Left renal pelvis (tissue), 4 donors: ENCODE measurements around the gene NR1H4. TPM values are rescaled to one million over a fixed set of nuclear protein-coding genes. Genes with fewer than 3 reads are reported as not detected.
"Not testable (repeated sequence)": the region's sequence is repeated elsewhere in the genome, so short reads cannot be mapped to it uniquely, and the experiment has no call there.

ENCODE experiments used
- DNase-seq, 4 donors: peaks; one replicate each; pipeline ENCODE4 v3.0.0-alpha.2; 2013; ENCODE audit warnings: low read depth in 4 of 4, low spot score in 3 of 4
- polyA plus RNA-seq, 4 donors: library from polyadenylated mRNA; unstranded; fragments of 120-200 nt; gene quantifications; one replicate each; pipeline ENCODE4 v1.2.1, GENCODE V29; 2013; ENCODE audit not compliant: insufficient read length in 4 of 4

The NR1H4 gene
- polyA plus RNA-seq: 10 to 100 TPM in 3 of 4 donors, under 1 TPM in 1; 0.82 to 16.5 (median 12.7) TPM

DNA sequence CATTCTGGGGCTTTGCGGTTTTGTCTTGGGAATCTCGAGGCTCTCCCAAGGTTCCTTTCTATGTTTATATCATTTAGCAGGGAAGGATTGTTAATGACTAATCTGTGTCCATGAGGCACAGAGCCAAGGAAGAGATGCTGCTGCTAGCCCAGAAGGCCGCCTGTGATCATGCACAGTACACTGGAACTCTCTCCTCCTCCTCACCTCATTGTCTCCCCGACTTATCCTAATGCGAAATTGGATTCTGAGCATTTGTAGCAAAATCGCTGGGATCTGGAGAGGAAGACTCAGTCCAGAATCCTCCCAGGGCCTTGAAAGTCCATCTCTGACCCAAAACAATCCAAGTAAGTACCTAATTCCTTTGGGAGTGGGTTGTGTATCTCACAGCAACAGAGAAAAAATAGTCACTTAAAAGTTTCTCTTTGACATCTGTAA lies at the start of gene NR1H4:
Gene NR1H4 (plus strand): TSS at position 151 of the 435 bp plus-strand sequence. CDS start 19,458 bp downstream, outside the sequence.
- no peak for DNase-seq

DNA sequence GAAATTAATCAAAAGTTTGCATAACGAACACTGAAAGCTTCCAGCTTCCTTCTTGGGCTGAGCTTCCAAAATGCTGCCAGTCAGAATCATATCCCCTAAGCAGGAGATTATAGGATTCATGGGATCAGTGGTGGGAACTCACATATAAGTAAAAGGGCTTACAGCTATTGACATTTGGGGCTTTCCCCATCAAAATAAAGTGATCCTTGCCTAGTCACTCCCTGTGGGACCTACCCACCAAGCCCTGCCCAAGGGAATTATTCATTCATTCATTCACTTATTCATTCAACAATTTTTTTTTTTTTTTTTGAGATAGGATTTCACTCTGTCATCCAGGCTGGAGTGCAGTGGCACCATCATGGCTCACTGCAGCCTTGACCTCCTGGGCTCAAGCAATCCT lies 47.5 kb upstream of the NR1H4 start:
- no peak for DNase-seq

DNA sequence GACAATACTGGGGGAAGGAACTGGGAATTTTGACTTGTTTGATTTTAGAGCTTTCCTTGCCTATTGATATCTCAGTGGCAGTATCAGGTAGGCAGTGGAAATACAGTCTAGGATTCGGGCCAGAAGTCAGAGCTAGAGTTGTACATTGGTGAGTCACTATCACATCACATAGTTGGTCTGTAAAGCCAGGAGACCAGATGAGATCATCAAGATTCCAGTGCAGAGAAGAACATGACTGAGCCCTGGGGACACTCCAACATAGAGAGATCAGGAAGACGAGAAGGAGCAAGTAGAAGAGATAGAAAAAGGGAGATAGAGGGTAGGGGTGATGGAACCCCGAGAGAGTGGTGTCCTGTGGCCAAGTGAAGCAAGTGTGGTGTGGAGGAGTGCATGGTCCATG lies 46.6 kb upstream of the NR1H4 start:
- DNase-seq: no peak

DNA sequence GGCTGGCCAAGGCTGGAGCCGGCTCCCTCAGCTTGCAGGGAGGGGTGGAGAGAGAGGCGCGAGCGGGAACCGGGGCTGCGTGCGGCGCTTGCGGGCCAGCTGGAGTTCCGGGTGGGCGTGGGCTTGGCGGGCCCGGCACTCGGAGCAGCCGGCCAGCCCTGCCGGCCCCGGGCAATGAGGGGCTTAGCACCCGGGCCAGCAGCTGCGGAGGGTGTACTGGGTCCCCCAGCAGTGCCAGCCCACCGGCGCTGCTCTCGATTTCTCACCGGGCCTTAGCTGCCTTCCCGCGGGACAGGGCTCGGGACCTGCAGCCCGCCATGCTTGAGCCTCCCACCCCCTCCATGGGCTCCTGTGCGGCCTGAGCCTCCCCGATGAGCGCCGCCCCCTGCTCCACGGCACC lies 43.4 kb upstream of the NR1H4 start:
- DNase-seq: not testable (repeated sequence)

DNA sequence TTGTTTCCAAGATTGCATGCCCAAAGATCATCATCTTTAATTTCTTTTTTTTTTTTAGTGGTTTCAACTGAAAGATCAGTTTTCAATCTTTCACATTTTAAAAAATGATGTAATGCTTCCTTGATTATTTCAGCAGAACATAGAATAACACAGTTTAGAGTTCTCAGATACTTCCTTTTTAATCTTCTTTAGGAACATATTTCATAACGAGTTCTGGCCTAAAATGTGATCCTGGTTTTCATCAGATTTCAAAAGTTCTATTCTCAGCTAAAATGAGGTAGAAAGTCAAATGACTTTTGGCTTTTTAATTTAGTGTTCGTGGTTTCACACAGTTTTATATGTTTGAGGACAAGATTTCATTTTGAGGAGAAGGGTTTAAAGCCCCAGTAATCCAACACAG lies 40.0 kb upstream of the NR1H4 start:
- DNase-seq: no peak

DNA sequence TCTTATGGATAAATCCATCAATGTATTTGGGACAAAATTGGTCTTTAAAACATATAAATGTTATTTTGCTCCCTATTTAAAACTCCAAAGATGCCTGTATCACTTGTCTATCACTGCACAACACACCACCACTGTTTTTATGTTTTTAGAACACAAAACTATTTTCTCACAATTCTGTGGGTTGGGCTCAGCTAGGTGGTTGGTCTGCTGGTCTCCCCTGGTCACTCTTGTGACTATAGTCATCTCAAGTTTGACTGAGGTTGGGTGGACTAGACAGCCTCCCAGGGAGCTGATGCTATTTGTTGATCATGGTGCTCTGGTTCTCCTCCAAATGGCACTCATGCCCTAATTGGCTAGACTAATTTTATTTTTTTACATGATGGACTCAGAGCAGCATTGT lies 39.5 kb upstream of the NR1H4 start:
- DNase-seq: no peak

DNA sequence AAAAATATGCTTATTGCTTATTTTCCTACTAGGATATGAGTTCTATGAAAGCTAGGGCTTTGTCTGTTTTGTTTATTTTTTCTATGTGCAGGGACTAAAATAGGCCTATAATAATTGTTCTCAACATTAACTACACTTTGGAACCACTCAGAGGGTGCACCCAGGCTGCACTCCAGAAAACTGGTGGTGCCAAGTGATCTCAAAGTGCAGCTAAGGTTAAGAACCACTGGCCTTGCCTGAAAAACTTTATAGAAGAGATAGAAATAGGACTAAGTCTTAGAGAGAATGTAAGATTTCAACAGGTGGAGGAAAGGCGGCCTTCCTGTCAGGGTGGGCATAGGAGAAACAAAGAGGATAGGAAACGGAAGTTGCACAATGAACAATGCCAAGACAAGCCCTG lies 37.7 kb upstream of the NR1H4 start:
- no peak for DNase-seq

DNA sequence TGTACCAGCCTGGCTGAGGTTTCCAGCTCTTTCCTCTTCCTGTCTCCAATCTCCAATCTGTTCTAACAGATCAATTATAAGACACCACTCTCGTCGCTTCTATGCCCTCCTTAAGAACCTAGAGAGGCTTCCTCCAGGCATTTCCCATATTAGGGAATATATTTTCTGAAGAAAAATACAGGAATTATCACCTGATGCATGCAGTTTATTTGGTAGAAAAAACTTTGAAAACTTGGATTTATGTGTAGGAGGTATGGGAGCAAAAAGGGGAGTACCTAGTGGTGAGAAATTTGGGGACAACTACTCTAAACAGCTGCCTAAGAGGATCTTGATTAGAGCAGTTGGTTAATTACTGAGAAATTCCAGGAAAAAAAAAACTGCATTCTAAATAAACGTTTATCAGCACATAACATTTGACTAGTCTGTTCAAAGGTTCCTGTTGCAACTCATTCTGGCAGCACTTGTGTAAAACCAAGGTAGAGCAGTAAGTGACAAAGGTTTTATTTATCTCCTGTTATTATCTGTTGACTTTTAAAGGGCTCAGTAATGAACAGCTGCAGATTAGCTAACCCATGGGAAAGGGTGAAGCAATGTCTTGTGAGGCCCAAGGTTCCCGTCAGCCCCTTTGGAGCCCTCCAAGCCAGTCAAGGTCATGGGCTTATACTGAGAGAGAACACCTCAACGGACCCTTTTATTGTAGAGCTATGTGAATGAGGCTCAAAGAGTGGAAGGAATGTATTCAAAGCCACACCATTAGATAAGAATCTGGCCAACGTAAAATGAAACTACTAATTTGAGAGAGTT lies 36.4 kb upstream of the NR1H4 start:
- DNase-seq: no peak

DNA sequence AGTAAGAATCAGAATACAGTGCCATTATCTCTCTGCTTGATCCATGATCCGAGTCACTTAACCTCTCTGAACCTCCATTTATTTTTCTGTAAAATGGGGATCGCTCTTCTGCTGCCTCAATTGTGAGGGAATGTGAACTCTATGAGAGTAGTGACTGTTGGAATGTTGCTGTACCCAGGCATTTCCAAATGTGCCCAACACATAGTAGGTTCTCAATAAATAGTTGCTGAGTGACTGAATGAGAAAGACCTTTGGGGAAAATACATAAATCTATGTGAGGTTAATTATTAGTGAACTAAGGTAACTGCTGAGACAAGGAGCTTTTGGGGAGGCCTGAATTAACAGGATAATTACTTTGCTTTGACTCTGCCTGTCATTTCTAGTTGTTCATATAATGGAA lies 33.9 kb upstream of the NR1H4 start:
- DNase-seq: no peak

DNA sequence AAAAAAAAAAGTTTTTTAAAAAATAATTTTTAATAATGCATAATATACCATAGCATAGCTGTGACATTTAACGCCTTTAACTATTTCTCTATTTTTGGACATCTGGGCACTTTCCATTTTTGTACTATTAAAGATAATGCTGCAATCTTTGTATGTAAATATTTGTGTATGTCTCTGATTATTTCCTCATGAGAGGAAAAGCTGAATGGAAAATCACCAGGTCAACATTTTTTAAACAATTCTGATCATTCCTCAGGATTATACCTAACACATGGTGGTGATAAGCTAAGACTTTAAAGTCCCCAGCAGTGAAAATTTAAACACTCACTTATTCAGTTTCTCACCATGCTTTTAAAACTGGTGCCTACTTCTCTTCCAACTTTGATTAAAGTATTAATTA lies 31.3 kb upstream of the NR1H4 start:
- no peak for DNase-seq

DNA sequence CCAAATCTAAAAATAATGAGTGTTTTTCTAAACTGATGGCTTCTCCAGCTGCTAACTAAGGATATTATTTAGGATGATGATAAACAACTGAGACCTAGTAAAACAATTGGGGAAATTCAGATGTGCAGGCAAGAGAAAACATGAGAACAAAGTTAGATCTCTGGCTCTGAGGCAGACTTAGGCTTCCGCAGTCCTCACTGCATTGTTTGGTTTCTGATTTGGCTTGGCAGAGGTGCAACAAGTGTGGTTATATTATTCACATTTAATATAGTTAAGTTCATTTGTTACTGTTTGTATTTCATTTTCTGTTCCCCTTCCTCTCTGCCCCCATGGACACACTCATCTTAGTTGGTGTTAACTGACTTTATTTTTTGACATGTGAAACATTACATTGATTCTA lies 30.2 kb upstream of the NR1H4 start:
- DNase-seq: no peak

DNA sequence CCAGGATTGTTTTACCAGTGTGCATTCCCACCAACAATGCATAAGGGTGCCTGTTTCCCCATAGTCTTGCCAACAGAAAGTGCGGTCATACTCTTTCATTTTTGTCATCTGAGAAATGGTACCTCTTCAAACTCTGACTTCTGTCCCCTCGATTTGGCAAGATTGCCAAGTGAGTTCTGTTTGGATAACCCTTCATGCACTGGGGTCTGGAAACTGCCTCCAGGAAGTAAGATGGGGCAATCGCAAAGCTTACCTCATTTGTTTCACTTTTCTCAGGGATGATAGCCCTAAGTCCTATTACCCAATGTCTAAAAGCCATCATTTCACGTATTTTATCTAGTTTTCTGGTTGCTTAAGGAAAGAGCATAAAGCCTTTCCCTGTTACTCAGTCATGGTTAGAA lies 28.6 kb upstream of the NR1H4 start:
- DNase-seq: no peak

DNA sequence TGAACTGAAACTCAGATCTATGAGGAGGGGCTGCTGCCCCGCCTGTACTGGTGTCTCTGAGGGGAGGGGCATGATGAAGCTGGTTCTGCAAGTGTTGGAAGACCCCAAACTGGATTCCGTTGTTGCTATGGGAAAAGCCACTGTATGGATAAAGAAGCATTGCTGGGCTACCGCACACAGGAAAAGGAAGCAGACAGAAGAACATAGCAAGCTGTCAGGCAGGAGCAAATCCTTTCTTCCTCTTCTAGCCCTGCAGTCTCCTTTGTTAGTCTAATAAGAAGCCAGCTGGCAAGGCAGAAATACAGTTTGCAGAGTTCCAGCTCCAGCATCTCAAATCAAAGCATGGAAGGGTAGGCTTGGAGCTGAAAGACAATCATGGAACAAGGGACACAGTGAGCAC lies 26.3 kb upstream of the NR1H4 start:
- no peak for DNase-seq

DNA sequence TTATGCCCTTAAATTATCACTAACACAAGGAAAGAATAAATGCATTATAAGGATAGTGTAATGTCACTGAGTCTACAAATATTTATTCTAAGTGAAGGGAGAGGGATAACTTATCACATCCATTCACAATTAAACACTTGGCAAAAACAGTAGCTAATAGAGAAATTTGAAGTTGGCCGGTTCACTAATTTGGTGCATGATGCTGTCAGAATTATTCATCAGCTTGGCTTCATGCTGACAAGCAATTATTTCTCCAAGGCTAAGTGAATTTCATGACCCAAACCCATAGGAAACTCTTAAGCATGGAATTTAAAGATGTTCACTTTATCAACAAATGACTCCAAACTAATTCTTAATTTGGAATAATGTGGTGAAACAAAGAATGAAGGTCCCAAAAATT lies 25.0 kb upstream of the NR1H4 start:
- DNase-seq: no peak

DNA sequence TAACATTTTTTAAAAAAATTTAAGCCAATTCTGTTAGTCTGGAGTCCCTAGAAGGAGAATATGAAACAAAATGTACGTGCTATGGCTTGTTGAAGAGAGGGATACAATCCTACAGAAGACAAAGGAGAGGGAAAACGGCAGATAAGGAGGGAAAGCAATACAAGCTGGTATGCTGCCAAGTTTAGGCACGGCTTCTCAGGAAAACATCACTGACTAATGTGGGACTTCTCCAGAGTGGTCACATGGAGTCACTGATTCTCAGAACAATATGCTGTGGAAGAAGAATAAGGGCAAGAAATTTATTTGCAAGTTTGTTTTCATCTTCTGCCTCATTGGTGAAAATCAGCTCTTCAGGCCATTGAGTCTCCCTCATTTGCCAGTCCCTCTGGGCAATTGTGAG lies 22.9 kb upstream of the NR1H4 start:
- no peak for DNase-seq

DNA sequence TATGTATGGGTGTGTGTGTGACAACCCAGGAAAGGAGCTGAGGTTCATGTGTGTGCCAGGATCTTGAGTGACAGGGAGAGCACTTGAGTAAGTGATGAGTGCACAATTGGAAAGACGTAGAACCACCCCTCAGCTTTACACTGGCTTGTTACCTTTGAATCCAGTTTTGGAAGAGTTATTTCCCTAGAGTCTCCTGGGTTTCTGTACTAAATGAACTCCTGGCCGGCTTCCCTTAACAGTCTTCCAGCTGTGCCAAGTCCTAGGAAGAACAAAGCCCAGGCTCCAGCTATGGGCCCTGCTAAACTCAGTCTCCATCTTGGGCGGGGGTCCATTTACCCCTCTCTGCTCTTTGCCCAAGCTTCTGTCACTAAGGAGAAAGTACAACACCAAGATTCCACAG lies 19.7 kb upstream of the NR1H4 start:
- no peak for DNase-seq

DNA sequence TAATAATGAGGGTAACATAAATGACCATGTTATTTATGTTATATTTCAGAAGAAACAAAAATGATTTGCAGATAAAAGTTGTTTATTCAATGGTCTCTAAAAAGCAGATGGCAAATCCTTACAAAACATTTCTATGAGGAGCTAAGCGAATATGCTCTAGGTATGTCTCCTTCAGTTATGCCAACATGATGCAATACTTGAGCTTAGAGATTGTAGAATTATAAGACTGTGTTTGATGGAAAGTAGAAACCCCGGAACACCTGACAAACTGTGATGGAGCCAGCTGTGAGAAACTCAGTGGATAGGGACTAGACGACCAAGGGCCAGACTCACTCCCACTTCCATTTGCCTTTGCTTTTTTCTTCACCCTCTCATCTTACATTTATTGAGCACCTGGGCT lies 17.8 kb upstream of the NR1H4 start:
- DNase-seq: no peak

DNA sequence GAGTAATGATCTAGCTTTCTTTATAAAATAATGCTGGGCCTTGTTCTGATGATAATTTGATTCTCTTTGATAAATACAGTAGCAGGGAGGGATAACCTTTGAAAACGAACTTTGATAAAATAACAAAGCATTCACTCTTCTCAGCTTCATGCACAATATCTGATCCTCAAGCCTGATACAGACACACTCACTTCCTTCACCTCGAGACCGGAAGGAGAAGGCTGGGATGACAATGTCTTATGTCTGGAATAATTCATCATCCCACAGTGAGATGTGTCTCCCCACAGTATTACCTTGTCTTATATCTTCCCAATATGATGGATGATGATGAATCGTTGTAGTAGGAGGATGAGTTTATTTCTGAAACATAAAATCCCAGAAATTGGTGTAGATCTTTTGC lies 15.5 kb upstream of the NR1H4 start:
- no peak for DNase-seq

DNA sequence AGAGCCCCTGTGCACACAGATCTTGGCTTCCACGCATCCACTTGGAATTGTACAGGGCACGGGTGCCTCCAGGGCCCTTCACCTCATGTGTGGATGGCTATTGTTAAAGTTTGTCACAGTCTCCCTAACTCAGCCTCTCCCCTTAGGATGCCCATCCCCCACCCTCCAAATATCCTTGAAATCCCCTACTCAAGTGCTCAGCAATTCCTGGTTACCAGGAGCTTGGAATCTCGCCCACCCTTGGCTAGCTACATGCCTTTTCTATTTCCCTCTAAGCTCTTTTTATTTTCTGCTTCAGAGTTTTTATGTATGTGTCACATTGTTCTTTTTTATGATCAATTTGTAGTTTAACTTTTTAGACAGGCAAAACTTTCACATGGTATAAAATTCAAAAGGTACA lies 13.0 kb upstream of the NR1H4 start:
- no peak for DNase-seq

DNA sequence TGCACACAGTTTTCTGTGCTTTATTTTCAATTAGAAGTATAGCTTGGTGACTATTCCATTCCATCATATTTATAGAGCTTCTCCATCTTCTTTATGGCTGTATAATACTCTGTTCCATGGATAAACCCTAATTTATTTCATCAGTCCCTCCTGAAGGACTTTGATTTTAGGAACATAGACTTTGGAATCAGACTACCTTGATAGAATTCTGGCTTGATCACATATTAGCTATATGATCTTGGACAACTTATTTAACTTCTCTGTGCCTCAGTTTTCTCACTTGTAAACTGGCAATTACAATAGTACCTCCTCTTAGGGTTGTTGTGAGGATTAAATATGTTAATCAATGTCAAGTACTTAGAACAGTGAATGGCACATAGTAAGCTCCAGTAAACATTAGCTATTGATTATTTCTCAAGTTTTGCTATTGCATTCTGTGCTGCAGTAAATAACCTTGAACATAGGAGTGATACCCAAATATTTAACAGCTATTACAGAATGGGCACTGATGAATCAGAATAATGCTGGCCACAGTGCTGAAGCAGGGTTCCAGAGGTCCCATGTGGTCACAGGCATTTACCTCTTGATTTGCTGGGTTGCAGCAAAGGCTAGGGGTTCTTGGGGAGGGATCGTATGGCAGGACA lies 12.2 kb upstream of the NR1H4 start:
- DNase-seq: no peak

DNA sequence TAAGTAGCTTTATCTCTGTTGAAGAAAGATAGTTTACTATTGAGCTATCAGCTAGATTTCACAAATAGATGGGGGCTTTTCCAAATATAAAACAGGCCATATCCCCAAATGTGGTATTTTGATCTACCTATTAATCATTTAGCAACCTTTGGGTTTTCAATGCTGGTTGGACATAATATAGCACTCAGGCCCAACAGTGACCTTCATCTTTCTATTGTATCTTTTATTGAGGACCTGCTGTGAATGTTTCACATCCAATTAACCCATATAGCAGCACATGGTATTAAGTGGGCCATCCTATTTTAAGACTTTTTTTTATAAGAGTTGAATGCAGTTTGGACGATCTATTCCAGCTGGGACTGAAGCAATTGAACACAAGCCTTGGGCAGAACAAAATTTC lies 10.0 kb upstream of the NR1H4 start:
- DNase-seq: no peak

DNA sequence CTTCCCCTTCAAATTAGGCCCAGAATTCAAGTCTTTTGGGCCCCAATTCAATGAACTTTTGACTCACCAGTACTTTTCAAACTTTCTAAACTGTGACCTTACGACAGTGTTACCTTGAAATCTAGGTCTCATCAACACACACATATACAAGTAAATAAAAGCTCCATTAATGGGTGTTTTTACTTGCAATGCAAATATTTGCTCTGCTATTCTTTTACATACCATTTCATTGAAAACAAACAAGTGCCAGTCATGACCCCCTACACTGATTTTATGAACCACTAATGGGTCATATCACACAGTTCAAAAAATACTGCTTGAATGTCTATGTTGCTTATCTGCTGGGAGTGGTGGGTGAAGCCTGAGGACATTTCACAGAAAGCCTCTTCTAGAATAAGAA lies 9.1 kb upstream of the NR1H4 start:
- DNase-seq: no peak
